Endothelial cell of umbilical vein (primary cell): Measurements from ENCODE around the gene PFKFB4. TPM values are rescaled to one million over a fixed set of nuclear protein-coding genes. Genes with fewer than 3 reads are reported as not detected.

ENCODE experiments used
- BruUV-seq: library from RNA; stranded (reverse); fragments of 400-500 nt; replicated peaks from 2 replicates; lab custom pipeline; 2021; lab: Mats Ljungman, UMichigan
- CTCF ChIA-PET: fragments of 300-600, 350-600 bp; sonication (Branson Sonifier 250); formaldehyde crosslinking; loops from one replicate; lab custom pipeline; 2021; ENCODE audit warnings: antibody characterized with exemption, inconsistent platforms; lab: Charles Lee
- POLR2A ChIA-PET: fragments of 300-600, 350-600 bp; sonication (Branson Sonifier 250); formaldehyde crosslinking; loops from one replicate; lab custom pipeline; 2021; ENCODE audit warnings: antibody characterized with exemption, inconsistent platforms; lab: Charles Lee
- DNase-seq: peaks from one replicate; pipeline ENCODE4 v3.0.0-alpha.2; 2011; ENCODE audit warnings: low read depth, low spot score
- FAIRE-seq: peaks from 2 replicates; lab custom pipeline; 2011; peaks lifted over from hg19 to GRCh38; lab: Jason Lieb, UNC
- H2AFZ ChIP-seq: 2 replicates; pipeline ENCODE4 v1.6.0; 2012; ENCODE audit warnings: low read depth, low read length, control low read depth, inconsistent platforms
- H3K27ac ChIP-seq: 2 replicates; pipeline ENCODE4 v1.5.1; 2011; ENCODE audit warnings: low read depth, mild to moderate bottlenecking, control low read depth, low read length, moderate library complexity; ENCODE audit not compliant: insufficient read depth
- H3K27me3 ChIP-seq, 2 experiments: 2 replicates each; pipeline versions ENCODE4 v1.6.0 to v1.6.1; 2011; ENCODE audit warnings: low read length in 2 of 2, mixed read lengths in 1 of 2; ENCODE audit not compliant: control insufficient read depth in 2 of 2, insufficient read depth in 2 of 2
- H3K36me3 ChIP-seq, 2 experiments: 2 replicates in 1 of 2; 3 replicates in 1 of 2; pipeline ENCODE4 v1.5.1; 2011; ENCODE audit warnings: low read length in 2 of 2, mild to moderate bottlenecking in 1 of 2, moderate library complexity in 1 of 2; ENCODE audit not compliant: control insufficient read depth in 2 of 2, insufficient read depth in 2 of 2; ENCODE audit errors: extremely low read depth in 1 of 2
- H3K4me1 ChIP-seq: 3 replicates; pipeline ENCODE4 v1.5.1; 2011; ENCODE audit warnings: mild to moderate bottlenecking, low read length; ENCODE audit not compliant: control insufficient read depth, insufficient read depth; ENCODE audit errors: extremely low read depth
- H3K4me2 ChIP-seq: 2 replicates; pipeline ENCODE4 v1.6.1; 2011; ENCODE audit warnings: low read length, control low read depth, mixed read lengths; ENCODE audit not compliant: insufficient read depth
- H3K4me3 ChIP-seq, 3 experiments: fragments of 200-600 bp in 1 of 3; sonication (generic), shearing (Covaris generic) in 1 of 3; replicated peaks in 1 of 3; 2 replicates each; pipeline ENCODE4 v1.5.1; 2011 to 2016; ENCODE audit warnings: control low read depth in 3 of 3, low read length in 3 of 3, mild to moderate bottlenecking in 2 of 3, inconsistent platforms in 1 of 3, low read depth in 1 of 3, moderate library complexity in 1 of 3; ENCODE audit not compliant: insufficient read depth in 1 of 3
- H3K79me2 ChIP-seq: 2 replicates; pipeline ENCODE4 v1.6.0; 2012; ENCODE audit warnings: low read length, inconsistent platforms; ENCODE audit not compliant: control insufficient read depth, insufficient read depth
- H3K9ac ChIP-seq: replicated peaks from 2 replicates; pipeline ENCODE3; 2011; ENCODE audit warnings: low read length, control low read depth; ENCODE audit not compliant: insufficient read depth; ENCODE audit errors: extremely low read depth
- H3K9me1 ChIP-seq: replicated peaks from 3 replicates; pipeline ENCODE4 v1.6.0; 2011; ENCODE audit warnings: mild to moderate bottlenecking, low read length; ENCODE audit not compliant: control insufficient read depth, insufficient read depth; ENCODE audit errors: extremely low read depth
- H3K9me3 ChIP-seq: replicated peaks from 2 replicates; pipeline ENCODE4 v1.5.1; 2012; ENCODE audit warnings: low read length, inconsistent platforms; ENCODE audit not compliant: control insufficient read depth, insufficient read depth
- H4K20me1 ChIP-seq: replicated peaks from 2 replicates; pipeline ENCODE3; 2011; ENCODE audit warnings: mild to moderate bottlenecking, low read length; ENCODE audit not compliant: control insufficient read depth, insufficient read depth; ENCODE audit errors: extremely low read depth
- FOS ChIP-seq: IDR thresholded peaks from 2 replicates; pipeline ENCODE4 v1.6.1; 2011; ENCODE audit warnings: mild to moderate bottlenecking, low read length, moderate library complexity, borderline replicate concordance; ENCODE audit not compliant: insufficient read depth
- MYC ChIP-seq: IDR thresholded peaks from one replicate; pipeline ENCODE4 v1.6.1; 2011; ENCODE audit warnings: mild to moderate bottlenecking, low read depth, low read length
- POLR2A ChIP-seq: IDR thresholded peaks from 2 replicates; pipeline ENCODE4 v1.6.1; 2012; ENCODE audit warnings: low read depth, mild to moderate bottlenecking, control low read depth, low read length
- POLR2AphosphoS5 ChIP-seq: IDR thresholded peaks from 2 replicates; pipeline ENCODE4 v1.6.1; 2012; ENCODE audit warnings: low read depth, mild to moderate bottlenecking, control low read depth, low read length, moderate library complexity; ENCODE audit not compliant: insufficient read depth
- dilution Hi-C: fragments of 300-500 bp; cut with MboI; formaldehyde crosslinking; loops from one replicate; pipeline ENCODE4 v1.15.0; 2019; ENCODE audit warnings: low sequenced_read_pairs; ENCODE audit not compliant: extremely low pct_ligation_motif_present
- intact Hi-C: fragments of 100-400 bp; cut with micrococcal nuclease; formaldehyde crosslinking; loops from one replicate; pipeline ENCODE4 v1.10.0; 2022
- polyA plus RNA-seq, 4 experiments: library from polyadenylated mRNA; depleted of rRNA in 3 of 4; stranded (reverse) in 3 of 4; unstranded in 1 of 4; fragments of >200 nt; gene quantifications; 2 replicates each; pipeline versions ENCODE4 v1.2.1 to v1.2.3, GENCODE V29; 2011 to 2012; ENCODE audit warnings: missing spikeins in 1 of 4
- total RNA-seq: library from RNA; stranded (reverse); gene quantifications from 2 replicates; pipeline ENCODE4 v1.2.3, GENCODE V29; 2021
- TF ChIP-seq, protein P1 (sequence below), 2 donors: IDR thresholded peaks; 1 replicate in 1 of 2; 2 replicates in 1 of 2; pipeline ENCODE4 v1.5.1; 2011; ENCODE audit warnings: low read length in 2 of 2, mild to moderate bottlenecking in 2 of 2, moderate library complexity in 2 of 2, control low read depth in 1 of 2, inconsistent platforms in 1 of 2, low read depth in 1 of 2; ENCODE audit not compliant: insufficient read depth in 1 of 2; ENCODE audit errors: extremely low read depth in 1 of 2
- TF ChIP-seq, protein P2 (sequence below): IDR thresholded peaks from 2 replicates; pipeline ENCODE4 v1.6.1; 2011; ENCODE audit not compliant: insufficient read depth, insufficient read length

PFKFB4 gene
- total and polyA plus RNA-seq, 2 donors (not counting 3 experiments of a cell fraction or from before 2014, with no cell fraction given): 4.0 to 4.2 TPM

DNA sequence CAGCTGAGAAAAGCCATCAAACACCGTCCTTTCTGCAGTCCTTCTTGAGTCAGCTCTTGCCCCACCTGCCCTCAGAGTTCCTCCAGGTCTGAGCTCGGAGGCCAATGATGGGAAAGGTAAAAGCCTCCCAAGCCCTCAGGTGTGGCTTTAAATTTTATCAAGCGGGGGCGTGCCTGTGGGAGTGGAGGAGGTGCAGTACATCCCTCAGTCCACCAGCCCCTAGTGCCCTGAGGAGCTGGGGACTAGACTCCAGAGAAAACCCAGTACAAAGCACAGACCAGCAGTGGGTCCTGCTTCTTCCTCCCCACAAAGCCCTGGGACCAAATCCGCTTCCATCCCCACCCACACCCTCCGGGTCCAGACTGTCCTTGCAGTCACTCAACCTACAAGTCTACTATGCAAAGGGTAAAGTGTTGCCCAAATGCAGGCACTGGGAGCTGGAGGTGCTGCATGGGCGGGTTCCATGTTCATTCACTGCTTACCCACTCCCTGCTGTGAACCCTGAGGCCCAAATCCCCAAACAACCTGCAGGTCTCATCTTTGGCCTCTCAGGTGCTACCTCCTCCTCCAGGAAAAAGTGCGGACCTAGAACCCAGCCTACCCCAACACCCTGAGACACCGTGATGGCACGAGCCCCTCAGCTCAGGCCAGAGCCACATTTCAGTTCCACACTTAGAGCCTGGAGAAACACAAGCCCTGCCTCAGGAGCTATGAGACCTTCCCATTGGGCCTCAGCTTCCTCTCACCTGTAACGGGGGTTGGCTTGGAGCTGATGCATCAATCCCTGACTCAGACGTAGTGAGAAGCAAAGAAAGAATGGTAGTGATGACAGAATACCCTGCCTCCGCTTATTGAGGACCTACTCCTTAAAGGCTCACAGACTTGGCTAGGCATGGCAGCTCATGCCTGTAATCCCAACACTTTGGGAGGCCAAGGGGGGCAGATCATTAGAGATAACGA lies 2.4 kb downstream of the PFKFB4 start:
- Histone ChIP-seq H3K79me2 (no peaks in the 10 kb centered on the region), H3K4me1 (peaks cover 4% of the 10 kb centered on the region), H3K4me3 (no peak overlapping the region), H2AFZ (no peak overlapping the region), H3K4me2 (no peak overlapping the region), H3K27ac (no peak overlapping the region), H3K9ac (no peak overlapping the region), H4K20me1 (no peaks in the 10 kb centered on the region), H3K27me3 (no peaks in the 10 kb centered on the region), H3K9me3 (no peaks in the 10 kb centered on the region), H3K36me3 (no peaks in the 10 kb centered on the region), H3K9me1 (no peaks in the 10 kb centered on the region)
- no TSS peak for BruUV-seq
- DNase-seq (no peak), FAIRE-seq (no peak)
- CTCF ChIA-PET: interaction anchor here (1.3 to 1.6 kb wide), 3 partner anchors 12 to 153 kb away, joined by 5 to 8 read pairs (median 6); no protein-coding TSS in a partner anchor
- TF ChIP-seq FOS (no peak), POLR2A (no peak), POLR2AphosphoS5 (no peak), MYC (no peak)
- TF ChIP-seq, protein P1, sequence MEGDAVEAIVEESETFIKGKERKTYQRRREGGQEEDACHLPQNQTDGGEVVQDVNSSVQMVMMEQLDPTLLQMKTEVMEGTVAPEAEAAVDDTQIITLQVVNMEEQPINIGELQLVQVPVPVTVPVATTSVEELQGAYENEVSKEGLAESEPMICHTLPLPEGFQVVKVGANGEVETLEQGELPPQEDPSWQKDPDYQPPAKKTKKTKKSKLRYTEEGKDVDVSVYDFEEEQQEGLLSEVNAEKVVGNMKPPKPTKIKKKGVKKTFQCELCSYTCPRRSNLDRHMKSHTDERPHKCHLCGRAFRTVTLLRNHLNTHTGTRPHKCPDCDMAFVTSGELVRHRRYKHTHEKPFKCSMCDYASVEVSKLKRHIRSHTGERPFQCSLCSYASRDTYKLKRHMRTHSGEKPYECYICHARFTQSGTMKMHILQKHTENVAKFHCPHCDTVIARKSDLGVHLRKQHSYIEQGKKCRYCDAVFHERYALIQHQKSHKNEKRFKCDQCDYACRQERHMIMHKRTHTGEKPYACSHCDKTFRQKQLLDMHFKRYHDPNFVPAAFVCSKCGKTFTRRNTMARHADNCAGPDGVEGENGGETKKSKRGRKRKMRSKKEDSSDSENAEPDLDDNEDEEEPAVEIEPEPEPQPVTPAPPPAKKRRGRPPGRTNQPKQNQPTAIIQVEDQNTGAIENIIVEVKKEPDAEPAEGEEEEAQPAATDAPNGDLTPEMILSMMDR (IDR thresholded peaks at IDR 0.05; ENCODE audit: extremely low read depth in 1 of 2, insufficient read depth in 1 of 2, low read depth in 1 of 2, low read length in 2 of 2): no peak
- TF ChIP-seq, protein P2, sequence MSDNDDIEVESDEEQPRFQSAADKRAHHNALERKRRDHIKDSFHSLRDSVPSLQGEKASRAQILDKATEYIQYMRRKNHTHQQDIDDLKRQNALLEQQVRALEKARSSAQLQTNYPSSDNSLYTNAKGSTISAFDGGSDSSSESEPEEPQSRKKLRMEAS: no peak
- POLR2A ChIA-PET: interaction anchor here (0.6 kb wide), 1 partner anchor 308 kb away, joined by 3 read pairs; no protein-coding TSS in a partner anchor
- dilution Hi-C loops (no loop called here), intact Hi-C loops (no loop called here)
